ENCODE measurements around the gene NAXD.

DNA sequence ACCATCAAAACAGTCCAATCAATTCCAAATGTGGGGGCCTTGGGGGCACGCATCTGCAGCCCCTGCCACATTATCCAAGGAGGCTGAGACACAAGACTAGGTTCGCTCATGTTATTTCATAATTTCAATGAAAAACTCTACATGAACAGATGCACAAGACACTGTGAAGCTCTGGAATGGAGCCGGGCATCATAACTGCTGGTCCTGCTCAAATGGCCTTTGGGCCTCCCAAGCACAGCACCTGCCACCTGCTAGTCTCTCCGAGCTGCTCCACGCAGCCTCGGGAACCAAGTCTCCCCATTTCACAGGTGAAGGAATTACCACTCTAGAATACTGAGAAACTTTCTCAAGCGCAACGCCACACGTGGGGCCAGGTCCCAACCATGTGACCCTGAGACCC lies 73.7 kb downstream of the NAXD start:
- TF ChIP-seq, protein P1, sequence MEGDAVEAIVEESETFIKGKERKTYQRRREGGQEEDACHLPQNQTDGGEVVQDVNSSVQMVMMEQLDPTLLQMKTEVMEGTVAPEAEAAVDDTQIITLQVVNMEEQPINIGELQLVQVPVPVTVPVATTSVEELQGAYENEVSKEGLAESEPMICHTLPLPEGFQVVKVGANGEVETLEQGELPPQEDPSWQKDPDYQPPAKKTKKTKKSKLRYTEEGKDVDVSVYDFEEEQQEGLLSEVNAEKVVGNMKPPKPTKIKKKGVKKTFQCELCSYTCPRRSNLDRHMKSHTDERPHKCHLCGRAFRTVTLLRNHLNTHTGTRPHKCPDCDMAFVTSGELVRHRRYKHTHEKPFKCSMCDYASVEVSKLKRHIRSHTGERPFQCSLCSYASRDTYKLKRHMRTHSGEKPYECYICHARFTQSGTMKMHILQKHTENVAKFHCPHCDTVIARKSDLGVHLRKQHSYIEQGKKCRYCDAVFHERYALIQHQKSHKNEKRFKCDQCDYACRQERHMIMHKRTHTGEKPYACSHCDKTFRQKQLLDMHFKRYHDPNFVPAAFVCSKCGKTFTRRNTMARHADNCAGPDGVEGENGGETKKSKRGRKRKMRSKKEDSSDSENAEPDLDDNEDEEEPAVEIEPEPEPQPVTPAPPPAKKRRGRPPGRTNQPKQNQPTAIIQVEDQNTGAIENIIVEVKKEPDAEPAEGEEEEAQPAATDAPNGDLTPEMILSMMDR (IDR thresholded peaks at IDR 0.05; ENCODE audit: low read depth, low read length): no peak
- no peak for TF ChIP-seq EZH2phosphoT487 (IDR thresholded peaks at IDR 0.05; ENCODE audit: low read depth)
